DND-41 (cell line): ENCODE data around the gene BCAP31.

Experiments used
- EZH2 ChIP-seq: IDR thresholded peaks from 3 replicates; pipeline ENCODE4 v1.6.1; 2012; ENCODE audit warnings: borderline replicate concordance, low read depth, mild to moderate bottlenecking, moderate library complexity, low read length, inconsistent platforms; ENCODE audit not compliant: severe bottlenecking
- TF ChIP-seq, protein P1 (sequence below): IDR thresholded peaks from 2 replicates; pipeline ENCODE4 v1.5.1; 2012; ENCODE audit warnings: borderline replicate concordance, low read length, moderate library complexity, mild to moderate bottlenecking; ENCODE audit not compliant: poor library complexity, severe bottlenecking; ENCODE audit errors: extremely low read depth

DNA sequence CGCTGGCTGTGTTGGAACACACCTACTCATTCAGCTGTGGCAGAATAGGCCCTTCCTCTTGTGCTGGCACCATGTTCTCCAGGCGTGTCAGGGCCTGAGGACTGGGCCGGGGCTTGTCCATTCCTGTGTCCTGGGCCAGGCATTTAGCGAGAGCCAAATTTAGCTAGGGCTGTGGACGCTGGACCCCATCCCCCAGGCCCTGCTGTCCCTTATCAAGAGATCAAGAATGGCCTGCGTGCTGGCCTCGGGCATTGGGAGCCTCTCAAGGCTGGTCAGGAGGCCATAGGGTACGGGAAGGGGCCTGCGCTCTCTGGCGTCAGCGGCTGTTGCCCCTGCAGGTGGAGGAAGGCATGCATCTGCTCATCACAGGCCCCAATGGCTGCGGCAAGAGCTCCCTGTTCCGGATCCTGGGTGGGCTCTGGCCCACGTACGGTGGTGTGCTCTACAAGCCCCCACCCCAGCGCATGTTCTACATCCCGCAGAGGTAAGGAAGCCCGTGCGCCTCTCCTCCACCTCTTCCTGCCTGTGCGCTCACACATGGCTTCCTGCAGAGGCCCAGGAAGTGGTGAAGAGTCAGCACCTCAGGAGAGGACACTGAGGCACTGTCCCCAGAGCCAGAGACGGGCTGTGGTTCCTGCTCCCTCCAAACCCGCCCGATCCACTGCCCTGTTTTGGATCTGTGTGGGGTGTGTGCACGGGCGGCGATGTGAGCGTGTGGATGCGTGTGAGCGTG lies 15.7 kb upstream of the BCAP31 start:
- no peak for TF ChIP-seq EZH2
- TF ChIP-seq, protein P1, sequence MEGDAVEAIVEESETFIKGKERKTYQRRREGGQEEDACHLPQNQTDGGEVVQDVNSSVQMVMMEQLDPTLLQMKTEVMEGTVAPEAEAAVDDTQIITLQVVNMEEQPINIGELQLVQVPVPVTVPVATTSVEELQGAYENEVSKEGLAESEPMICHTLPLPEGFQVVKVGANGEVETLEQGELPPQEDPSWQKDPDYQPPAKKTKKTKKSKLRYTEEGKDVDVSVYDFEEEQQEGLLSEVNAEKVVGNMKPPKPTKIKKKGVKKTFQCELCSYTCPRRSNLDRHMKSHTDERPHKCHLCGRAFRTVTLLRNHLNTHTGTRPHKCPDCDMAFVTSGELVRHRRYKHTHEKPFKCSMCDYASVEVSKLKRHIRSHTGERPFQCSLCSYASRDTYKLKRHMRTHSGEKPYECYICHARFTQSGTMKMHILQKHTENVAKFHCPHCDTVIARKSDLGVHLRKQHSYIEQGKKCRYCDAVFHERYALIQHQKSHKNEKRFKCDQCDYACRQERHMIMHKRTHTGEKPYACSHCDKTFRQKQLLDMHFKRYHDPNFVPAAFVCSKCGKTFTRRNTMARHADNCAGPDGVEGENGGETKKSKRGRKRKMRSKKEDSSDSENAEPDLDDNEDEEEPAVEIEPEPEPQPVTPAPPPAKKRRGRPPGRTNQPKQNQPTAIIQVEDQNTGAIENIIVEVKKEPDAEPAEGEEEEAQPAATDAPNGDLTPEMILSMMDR, result no peak
